Measurements from ENCODE around the gene ZC3H6. TPM values are rescaled to one million over a fixed set of nuclear protein-coding genes. Genes with fewer than 3 reads are reported as not detected.
"Not testable (repeated sequence)": the region's sequence is repeated elsewhere in the genome, so short reads cannot be mapped to it uniquely, and the experiment has no call there.

Gene ZC3H6
- total and polyA plus RNA-seq, 2 donors (not counting 1 experiment from before 2014, with no cell fraction given): 1.7 to 6.6 TPM

DNA sequence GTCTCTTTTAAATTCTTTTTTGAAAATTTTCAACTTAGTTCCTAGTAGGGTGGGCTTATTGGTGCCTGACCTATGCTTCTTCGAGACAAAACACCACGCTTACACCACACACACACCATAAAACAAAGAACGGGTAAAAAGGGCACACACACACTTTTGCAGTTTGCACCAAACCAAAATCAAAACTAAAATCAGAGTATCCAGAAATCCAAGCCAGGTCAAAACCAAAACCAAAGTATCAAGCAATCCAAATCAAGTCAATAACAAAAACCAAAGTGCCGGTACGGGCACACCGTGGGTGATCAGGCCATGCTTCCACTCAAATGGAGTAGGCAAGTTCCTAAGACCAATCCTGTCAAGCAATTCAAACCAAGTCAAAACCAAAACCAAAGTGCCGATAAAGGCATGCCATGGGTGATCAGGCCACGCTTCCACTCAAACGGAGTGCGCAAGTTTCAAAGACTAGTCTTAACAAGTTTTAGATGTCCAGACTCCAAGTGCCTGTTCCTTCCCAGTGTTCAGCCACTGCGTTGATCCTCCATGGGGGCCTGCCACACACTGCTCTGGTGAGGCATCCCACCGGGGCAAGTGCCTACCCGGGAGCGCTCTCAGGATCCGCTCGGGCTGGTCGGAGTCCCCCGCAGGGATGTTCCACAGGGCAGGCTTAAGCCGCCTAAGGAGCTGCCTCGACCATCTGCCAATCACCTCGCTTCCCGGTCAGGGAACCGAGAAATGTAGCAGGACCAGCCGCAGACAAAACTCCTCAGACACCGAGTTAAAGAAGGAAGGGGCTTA, 77.6 kb downstream of the ZC3H6 start:
- not testable (repeated sequence) for H3K4me3 ChIP-seq (replicated peaks in 1 of 4; ENCODE audit: control extremely low read depth in 1 of 4, insufficient read depth in 1 of 4, low read depth in 3 of 4, low read length in 4 of 4); H3K36me3 ChIP-seq (ENCODE audit: control insufficient read depth, insufficient read depth, low read length)

DNA sequence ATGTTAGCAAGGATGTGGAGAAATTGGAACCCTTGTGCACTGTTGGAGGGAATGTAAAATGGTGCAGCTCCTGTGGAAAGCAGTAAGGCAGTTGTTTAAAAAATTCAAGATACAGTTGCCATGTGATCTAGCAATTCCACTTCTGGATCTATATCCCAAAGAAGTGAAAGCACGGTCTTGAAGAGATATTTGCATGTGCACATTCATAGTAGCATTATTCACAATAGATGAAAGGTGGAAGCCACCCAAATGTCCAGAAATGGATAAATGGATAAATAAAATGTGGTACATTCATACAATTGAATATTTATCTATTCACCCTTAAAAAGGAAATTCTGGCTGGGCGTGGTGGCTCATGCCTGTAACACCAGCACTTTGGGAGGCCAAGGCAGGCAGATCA, 78.9 kb downstream of the ZC3H6 start:
- not testable (repeated sequence) for H3K27ac ChIP-seq (ENCODE audit: insufficient read depth, low read length); H3K79me2 ChIP-seq (ENCODE audit: control insufficient read depth, insufficient read depth, low read length); H3K9ac ChIP-seq (ENCODE audit: insufficient read depth, low read length); H3K4me2 ChIP-seq (ENCODE audit: extremely low read depth, insufficient read depth, low read length); H3K9me3 ChIP-seq (ENCODE audit: control insufficient read depth, insufficient read depth, low read depth, low read length); H3K4me3 ChIP-seq (replicated peaks in 1 of 4; ENCODE audit: control extremely low read depth in 1 of 4, insufficient read depth in 1 of 4, low read depth in 3 of 4, low read length in 4 of 4); DNase-seq (ENCODE audit: low read depth in 2 of 2); H3K27me3 ChIP-seq (ENCODE audit: control insufficient read depth, insufficient read depth, low read length); H3K36me3 ChIP-seq (ENCODE audit: control insufficient read depth, insufficient read depth, low read length); H4K20me1 ChIP-seq (ENCODE audit: control insufficient read depth, extremely low read depth, insufficient read depth, low read length); H3K4me1 ChIP-seq (ENCODE audit: control insufficient read depth, extremely low read depth, insufficient read depth, low read length); H2AFZ ChIP-seq (ENCODE audit: low read length)

More for the DNA sequence above, 77.6 kb downstream of the ZC3H6 start:
- not testable (repeated sequence) for H2AFZ ChIP-seq (ENCODE audit: low read length); H3K4me2 ChIP-seq (ENCODE audit: extremely low read depth, insufficient read depth, low read length); H3K27me3 ChIP-seq (ENCODE audit: control insufficient read depth, insufficient read depth, low read length); H3K9me3 ChIP-seq (ENCODE audit: control insufficient read depth, insufficient read depth, low read depth, low read length); H3K79me2 ChIP-seq (ENCODE audit: control insufficient read depth, insufficient read depth, low read length); H3K27ac ChIP-seq (ENCODE audit: insufficient read depth, low read length); DNase-seq (ENCODE audit: low read depth in 2 of 2); H3K4me1 ChIP-seq (ENCODE audit: control insufficient read depth, extremely low read depth, insufficient read depth, low read length); H3K9ac ChIP-seq (ENCODE audit: insufficient read depth, low read length); H4K20me1 ChIP-seq (ENCODE audit: control insufficient read depth, extremely low read depth, insufficient read depth, low read length)

DNA sequence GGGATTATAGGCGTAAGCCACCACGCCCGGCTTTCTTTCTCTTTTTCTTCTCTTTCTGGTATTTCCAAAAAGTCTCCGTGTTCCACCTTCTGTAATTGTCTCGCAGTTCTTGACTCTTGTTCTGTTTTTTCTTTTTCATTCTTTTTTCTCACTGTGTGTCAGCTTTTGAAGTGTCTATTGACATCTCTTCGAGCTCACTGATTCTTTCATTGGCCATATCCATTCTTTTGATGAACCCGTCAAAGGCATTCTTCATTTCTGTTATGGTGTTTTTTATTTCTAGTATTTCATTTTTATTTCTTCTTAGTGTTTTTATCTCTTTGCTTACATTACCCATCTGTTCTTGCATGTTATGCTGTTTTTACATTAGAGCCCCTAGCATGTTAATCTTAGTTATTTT, 84.7 kb downstream of the ZC3H6 start:
- H2AFZ ChIP-seq (ENCODE audit: low read length); H3K4me2 ChIP-seq (ENCODE audit: extremely low read depth, insufficient read depth, low read length); H3K9ac ChIP-seq (ENCODE audit: insufficient read depth, low read length); H3K27ac ChIP-seq (ENCODE audit: insufficient read depth, low read length); H3K4me1 ChIP-seq (ENCODE audit: control insufficient read depth, extremely low read depth, insufficient read depth, low read length); H4K20me1 ChIP-seq (ENCODE audit: control insufficient read depth, extremely low read depth, insufficient read depth, low read length); H3K79me2 ChIP-seq (ENCODE audit: control insufficient read depth, insufficient read depth, low read length); DNase-seq (ENCODE audit: low read depth in 2 of 2); H3K4me3 ChIP-seq (replicated peaks in 1 of 4; ENCODE audit: control extremely low read depth in 1 of 4, insufficient read depth in 1 of 4, low read depth in 3 of 4, low read length in 4 of 4); H3K36me3 ChIP-seq (ENCODE audit: control insufficient read depth, insufficient read depth, low read length); H3K9me3 ChIP-seq (ENCODE audit: control insufficient read depth, insufficient read depth, low read depth, low read length); H3K27me3 ChIP-seq (ENCODE audit: control insufficient read depth, insufficient read depth, low read length): not testable (repeated sequence)

Other genes starting within 250 kb of the ZC3H6 start
- gene TMEM87B, start 220.3 kb upstream of the ZC3H6 start, total RNA-seq: 21.6 and 31.5 TPM in 2 replicates
- gene TMEM87B, start 220.3 kb upstream of the ZC3H6 start, polyA plus RNA-seq: 30.5 and 33.9 TPM in 2 replicates
- gene FBLN7, start 137.2 kb upstream of the ZC3H6 start, total RNA-seq: 0.51 and 0.99 TPM in 2 replicates
- gene FBLN7, start 137.2 kb upstream of the ZC3H6 start, polyA plus RNA-seq: 4.6 and 5.1 TPM in 2 replicates
- 4.6 and 6.9 TPM in 2 replicates for gene ZC3H8, start 20.6 kb upstream of the ZC3H6 start, total RNA-seq
- gene ZC3H8, start 20.6 kb upstream of the ZC3H6 start, polyA plus RNA-seq: 2.8 and 3.3 TPM in 2 replicates
- 9.5 and 13.4 TPM in 2 replicates for gene RGPD8, start 158.0 kb downstream of the ZC3H6 start, total RNA-seq
- gene RGPD8, start 158.0 kb downstream of the ZC3H6 start, polyA plus RNA-seq: 2.6 and 3.3 TPM in 2 replicates
- 24.7 and 28.2 TPM in 2 replicates for gene TTL, start 206.6 kb downstream of the ZC3H6 start, total RNA-seq
- gene TTL, start 206.6 kb downstream of the ZC3H6 start, polyA plus RNA-seq: 30.9 and 41.2 TPM in 2 replicates

All from fibroblast of lung (primary cell).